ENCODE measurements around the gene MYOD1. TPM values are rescaled to one million over a fixed set of nuclear protein-coding genes. Genes with fewer than 3 reads are reported as not detected.

Gene MYOD1
- total and polyA plus RNA-seq, 9 of the 15 experiments (the other 6 are each of a cell fraction or from before 2014, with no cell fraction given), result not detected

DNA sequence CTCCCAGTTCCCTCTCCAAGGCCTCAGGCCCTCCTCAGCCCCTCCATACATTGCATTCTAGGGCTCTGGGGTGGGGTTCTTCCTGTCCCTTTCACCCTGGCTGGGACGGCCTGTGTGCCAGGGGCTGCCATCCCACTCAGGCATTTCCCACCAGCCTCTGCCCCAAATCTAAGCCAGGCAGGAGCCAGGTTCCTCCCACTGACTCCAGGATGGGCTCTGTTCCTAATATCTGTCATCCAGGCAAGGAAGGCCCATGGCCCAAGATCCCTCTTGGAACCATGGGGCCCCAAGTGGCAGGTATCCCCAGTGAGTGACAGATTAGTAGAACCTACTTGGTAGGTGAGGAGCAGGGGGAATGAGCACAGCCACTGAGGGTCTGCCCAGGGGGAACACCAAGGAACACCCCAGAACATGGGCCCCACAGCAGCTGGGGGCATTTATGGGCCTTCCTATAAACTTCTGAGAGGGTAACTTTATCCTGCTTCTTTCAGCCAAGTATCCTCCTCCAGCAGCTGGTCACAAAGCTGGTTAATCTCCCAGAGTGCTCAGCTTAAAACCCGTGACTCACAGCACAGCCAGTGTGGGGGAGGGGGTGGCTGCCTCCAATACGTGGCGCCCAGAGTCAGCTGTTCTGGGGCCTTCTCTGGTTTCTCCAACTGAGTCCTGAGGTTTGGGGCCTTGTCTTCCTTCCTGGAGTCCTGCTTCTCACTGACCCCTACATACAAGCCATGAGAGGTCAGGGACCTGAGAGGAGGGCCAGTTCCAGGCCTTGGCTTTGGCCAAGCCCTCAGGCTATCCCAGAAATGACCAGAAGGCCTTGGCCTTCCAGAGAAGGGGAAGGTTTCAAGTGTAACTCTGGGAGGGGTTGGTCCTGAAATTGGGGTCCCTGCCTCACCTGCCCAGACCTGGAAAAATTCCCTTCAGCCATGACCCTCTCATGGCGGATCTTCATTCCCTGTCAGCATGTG is 19.9 kb upstream of the MYOD1 start (continued):
- no peak for TF ChIP-seq TEAD4 (IDR thresholded peaks at IDR 0.05; ENCODE audit: low read length)
- TF ChIP-seq TEAD4 (CRISPR knock-in tag; IDR thresholded peaks at IDR 0.05; ENCODE audit: borderline replicate concordance), result no peak
- no peak for TF ChIP-seq ZNF444 (CRISPR knock-in tag; IDR thresholded peaks at IDR 0.05)
- TF ChIP-seq BRF1 (IDR thresholded peaks at IDR 0.05; ENCODE audit: borderline replicate concordance, extremely low read depth, insufficient read length), result no peak
- TF ChIP-seq, protein P1, sequence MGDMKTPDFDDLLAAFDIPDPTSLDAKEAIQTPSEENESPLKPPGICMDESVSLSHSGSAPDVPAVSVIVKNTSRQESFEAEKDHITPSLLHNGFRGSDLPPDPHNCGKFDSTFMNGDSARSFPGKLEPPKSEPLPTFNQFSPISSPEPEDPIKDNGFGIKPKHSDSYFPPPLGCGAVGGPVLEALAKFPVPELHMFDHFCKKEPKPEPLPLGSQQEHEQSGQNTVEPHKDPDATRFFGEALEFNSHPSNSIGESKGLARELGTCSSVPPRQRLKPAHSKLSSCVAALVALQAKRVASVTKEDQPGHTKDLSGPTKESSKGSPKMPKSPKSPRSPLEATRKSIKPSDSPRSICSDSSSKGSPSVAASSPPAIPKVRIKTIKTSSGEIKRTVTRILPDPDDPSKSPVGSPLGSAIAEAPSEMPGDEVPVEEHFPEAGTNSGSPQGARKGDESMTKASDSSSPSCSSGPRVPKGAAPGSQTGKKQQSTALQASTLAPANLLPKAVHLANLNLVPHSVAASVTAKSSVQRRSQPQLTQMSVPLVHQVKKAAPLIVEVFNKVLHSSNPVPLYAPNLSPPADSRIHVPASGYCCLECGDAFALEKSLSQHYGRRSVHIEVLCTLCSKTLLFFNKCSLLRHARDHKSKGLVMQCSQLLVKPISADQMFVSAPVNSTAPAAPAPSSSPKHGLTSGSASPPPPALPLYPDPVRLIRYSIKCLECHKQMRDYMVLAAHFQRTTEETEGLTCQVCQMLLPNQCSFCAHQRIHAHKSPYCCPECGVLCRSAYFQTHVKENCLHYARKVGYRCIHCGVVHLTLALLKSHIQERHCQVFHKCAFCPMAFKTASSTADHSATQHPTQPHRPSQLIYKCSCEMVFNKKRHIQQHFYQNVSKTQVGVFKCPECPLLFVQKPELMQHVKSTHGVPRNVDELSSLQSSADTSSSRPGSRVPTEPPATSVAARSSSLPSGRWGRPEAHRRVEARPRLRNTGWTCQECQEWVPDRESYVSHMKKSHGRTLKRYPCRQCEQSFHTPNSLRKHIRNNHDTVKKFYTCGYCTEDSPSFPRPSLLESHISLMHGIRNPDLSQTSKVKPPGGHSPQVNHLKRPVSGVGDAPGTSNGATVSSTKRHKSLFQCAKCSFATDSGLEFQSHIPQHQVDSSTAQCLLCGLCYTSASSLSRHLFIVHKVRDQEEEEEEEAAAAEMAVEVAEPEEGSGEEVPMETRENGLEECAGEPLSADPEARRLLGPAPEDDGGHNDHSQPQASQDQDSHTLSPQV (IDR thresholded peaks at IDR 0.05), result peak; percentile 55
- TF ChIP-seq SMAD1 (IDR thresholded peaks at IDR 0.05; ENCODE audit: low read depth, low read length, partially characterized antibody), result no peak
- TF ChIP-seq BRD4 (IDR thresholded peaks at IDR 0.05), result no peak
- TF ChIP-seq TSC22D4 (tag; IDR thresholded peaks at IDR 0.05), result no peak
- TF ChIP-seq TOE1 (IDR thresholded peaks at IDR 0.05; ENCODE audit: borderline replicate concordance), result peak; percentile 38; the same call in 1 of the 2 replicates
- TF ChIP-seq TOE1 (CRISPR knock-in tag; IDR thresholded peaks at IDR 0.05; ENCODE audit: borderline replicate concordance, low read depth), result no peak
- no peak for TF ChIP-seq KDM5B (IDR thresholded peaks at IDR 0.05; ENCODE audit: insufficient replicate concordance, low read depth, low read length)
- TF ChIP-seq, protein P2, sequence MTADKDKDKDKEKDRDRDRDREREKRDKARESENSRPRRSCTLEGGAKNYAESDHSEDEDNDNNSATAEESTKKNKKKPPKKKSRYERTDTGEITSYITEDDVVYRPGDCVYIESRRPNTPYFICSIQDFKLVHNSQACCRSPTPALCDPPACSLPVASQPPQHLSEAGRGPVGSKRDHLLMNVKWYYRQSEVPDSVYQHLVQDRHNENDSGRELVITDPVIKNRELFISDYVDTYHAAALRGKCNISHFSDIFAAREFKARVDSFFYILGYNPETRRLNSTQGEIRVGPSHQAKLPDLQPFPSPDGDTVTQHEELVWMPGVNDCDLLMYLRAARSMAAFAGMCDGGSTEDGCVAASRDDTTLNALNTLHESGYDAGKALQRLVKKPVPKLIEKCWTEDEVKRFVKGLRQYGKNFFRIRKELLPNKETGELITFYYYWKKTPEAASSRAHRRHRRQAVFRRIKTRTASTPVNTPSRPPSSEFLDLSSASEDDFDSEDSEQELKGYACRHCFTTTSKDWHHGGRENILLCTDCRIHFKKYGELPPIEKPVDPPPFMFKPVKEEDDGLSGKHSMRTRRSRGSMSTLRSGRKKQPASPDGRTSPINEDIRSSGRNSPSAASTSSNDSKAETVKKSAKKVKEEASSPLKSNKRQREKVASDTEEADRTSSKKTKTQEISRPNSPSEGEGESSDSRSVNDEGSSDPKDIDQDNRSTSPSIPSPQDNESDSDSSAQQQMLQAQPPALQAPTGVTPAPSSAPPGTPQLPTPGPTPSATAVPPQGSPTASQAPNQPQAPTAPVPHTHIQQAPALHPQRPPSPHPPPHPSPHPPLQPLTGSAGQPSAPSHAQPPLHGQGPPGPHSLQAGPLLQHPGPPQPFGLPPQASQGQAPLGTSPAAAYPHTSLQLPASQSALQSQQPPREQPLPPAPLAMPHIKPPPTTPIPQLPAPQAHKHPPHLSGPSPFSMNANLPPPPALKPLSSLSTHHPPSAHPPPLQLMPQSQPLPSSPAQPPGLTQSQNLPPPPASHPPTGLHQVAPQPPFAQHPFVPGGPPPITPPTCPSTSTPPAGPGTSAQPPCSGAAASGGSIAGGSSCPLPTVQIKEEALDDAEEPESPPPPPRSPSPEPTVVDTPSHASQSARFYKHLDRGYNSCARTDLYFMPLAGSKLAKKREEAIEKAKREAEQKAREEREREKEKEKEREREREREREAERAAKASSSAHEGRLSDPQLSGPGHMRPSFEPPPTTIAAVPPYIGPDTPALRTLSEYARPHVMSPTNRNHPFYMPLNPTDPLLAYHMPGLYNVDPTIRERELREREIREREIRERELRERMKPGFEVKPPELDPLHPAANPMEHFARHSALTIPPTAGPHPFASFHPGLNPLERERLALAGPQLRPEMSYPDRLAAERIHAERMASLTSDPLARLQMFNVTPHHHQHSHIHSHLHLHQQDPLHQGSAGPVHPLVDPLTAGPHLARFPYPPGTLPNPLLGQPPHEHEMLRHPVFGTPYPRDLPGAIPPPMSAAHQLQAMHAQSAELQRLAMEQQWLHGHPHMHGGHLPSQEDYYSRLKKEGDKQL (CRISPR knock-in tag; IDR thresholded peaks at IDR 0.05; ENCODE audit: borderline replicate concordance), result no peak
- no peak for TF ChIP-seq NR2C1 (IDR thresholded peaks at IDR 0.05)
- TF ChIP-seq NR2C1 (tag; IDR thresholded peaks at IDR 0.05), result 0 out of 2 replicates have a peak, but pooled peaks have one; percentile 10
- TF ChIP-seq EP300 (IDR thresholded peaks at IDR 0.05; ENCODE audit: low read length), result 0 out of 2 replicates have a peak, but pooled peaks have one; percentile 18
- TF ChIP-seq, protein P3, sequence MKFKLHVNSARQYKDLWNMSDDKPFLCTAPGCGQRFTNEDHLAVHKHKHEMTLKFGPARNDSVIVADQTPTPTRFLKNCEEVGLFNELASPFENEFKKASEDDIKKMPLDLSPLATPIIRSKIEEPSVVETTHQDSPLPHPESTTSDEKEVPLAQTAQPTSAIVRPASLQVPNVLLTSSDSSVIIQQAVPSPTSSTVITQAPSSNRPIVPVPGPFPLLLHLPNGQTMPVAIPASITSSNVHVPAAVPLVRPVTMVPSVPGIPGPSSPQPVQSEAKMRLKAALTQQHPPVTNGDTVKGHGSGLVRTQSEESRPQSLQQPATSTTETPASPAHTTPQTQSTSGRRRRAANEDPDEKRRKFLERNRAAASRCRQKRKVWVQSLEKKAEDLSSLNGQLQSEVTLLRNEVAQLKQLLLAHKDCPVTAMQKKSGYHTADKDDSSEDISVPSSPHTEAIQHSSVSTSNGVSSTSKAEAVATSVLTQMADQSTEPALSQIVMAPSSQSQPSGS (CRISPR knock-in tag; IDR thresholded peaks at IDR 0.05), result no peak
